HPDE6-E6E7 (cell line): Measurements from ENCODE around the gene ZNF445.
"Not testable (repeated sequence)": the region's sequence is repeated elsewhere in the genome, so short reads cannot be mapped to it uniquely, and the experiment has no call there.

Experiments used
- DNase-seq: peaks from one replicate; pipeline ENCODE4 v3.0.0; 2011; ENCODE audit warnings: missing footprints; ENCODE audit errors: extremely low spot score

Gene ZNF445

DNA sequence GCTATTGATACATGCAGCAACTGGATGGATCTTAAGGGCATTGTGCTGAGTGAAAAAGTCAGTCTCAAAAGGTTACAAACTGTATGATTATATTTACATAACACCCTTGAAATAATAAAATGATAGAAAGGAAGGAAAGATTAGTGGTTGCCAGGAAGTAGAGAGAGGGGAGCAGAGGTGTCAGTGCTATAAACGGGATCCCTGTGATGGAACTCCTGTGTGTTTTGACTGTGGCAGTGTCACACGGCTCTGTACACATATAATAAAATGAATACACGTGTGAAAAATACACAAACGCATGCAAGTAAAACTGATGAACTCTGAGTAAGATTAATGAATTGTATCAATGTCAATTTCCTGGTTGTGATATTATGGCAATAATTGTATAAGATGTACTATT, 78.6 kb downstream of the ZNF445 start:
- no peak for DNase-seq

DNA sequence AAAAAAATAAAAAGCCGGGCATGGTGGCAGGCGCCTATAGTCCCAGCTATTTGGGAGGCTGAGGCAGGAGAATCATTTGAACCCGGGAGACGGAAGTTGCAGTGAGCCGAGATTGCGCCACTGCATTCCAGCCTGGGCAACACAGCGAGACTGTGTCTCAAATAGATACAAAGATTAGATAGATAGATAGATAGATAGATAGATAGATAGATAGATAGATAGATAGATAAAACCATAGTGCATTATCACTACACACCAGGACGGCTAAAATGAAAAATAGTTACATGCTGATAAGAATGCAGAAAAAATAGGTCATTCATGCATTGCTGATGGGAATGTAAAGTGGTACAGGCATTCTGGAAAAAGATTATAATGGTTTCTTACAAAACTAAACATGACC, 79.2 kb downstream of the ZNF445 start:
- DNase-seq = not testable (repeated sequence)

DNA sequence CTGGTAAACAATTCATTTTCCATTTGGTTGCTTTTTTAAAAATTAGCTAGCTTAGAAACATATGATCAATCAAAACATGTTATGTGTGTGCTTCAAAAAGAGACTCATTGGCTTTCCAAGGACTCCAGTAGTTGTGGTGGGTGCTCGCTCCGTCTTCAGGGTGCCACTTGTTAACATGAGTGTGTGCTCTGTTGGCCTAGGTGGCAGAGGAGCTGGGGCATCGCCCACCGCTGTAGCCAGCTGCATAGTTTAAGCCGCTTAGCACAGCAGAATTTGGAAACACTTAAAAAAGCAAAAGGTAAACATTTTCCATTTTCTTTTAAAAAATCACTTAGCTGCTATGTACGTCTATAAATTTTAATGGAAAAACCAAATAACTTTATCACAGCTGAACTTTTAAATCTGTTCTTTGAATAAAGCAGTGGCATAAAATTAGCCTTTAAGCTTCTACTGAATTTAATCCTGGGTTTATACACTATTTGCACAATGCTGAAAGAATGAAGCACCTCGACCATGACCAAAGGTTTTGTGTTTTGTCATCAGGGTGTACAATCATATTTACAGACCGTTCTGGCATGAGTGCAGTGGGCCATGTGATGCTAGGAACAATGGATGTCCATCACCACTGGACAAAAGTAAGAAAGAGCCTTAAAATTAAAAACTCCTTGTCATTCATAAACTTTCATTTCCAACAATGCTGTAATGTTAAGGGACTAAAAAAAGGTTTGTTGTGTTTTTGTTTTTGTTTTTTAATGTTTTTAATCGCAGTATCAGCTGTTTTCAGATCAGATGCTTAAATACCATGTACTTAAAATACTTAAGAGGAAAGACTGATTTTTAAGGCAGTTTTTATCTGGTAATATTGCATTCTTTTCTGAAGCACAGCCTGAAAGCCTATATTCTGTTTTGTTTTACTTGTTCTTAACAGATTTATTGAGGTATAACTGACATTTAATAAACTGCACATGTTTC, 81.0 kb downstream of the ZNF445 start:
- no peak for DNase-seq

GRCh38 chr3:44395714-44396113, 81.8 kb downstream of the ZNF445 start:
- DNase-seq = no peak

DNA sequence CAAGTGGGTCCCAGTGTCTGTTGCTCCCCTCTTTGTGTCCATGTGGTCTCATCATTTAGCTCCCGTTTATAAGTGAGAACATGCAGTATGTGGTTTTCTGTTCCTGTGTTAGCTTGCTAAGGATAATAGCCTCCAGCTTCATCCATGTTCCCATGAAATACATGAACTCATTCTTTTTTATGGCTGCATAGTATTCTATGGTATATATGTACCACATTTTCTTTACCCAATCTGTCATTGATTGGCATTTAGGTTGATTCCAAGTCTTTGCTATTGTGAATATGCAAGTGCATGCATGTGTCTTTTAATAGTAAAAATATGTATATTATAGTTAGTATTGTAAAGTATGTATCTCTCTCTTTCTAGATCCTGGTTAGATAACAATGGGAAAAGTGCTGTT, 85.0 kb downstream of the ZNF445 start:
- DNase-seq = no peak

DNA sequence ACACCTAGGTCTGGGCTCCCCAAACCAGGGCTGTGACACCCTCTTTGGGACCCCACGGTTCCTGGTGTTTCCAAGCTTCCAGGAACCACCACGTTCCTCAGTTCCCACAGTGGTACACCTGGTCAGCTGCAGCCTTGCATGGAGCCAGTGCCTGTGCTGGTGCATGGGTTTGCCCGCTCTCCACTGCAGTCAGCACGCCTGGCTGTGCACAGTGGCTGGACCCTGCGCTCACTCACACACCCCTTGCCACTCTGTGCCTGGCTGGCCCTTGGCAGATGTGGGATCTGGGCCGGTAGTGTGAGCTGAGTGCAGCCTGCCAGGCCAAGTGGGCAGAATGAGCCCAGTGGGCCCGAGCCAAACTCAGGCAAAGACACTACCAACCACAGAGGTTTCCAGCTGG, 90.1 kb downstream of the ZNF445 start:
- DNase-seq = no peak
